Gastrocnemius medialis (tissue), 4 donors: Measurements from ENCODE around the gene LRFN2. TPM values are rescaled to one million over a fixed set of nuclear protein-coding genes. Genes with fewer than 3 reads are reported as not detected.

Experiments
- ATAC-seq, 2 donors: fragments of 150-250 bp; one replicate each; pipeline ENCODE4 v1.9.1; 2016
- DNase-seq, 2 donors: peaks; one replicate each; pipeline ENCODE4 v3.0.0-alpha.2; 2019
- H3K27ac ChIP-seq, 4 donors: fragments of 200-600 bp; sonication (generic); 1 replicate in 1 of 4; 2 replicates in 3 of 4; pipeline ENCODE4 v1.5.1; 2016 to 2018; ENCODE audit warnings: mild to moderate bottlenecking in 2 of 4, moderate library complexity in 1 of 4
- H3K27me3 ChIP-seq, 3 donors: fragments of 200-600 bp; sonication (generic) in 2 of 3; 1 replicate in 1 of 3; 2 replicates in 2 of 3; pipeline versions ENCODE4 v1.5.1 to v1.6.0; 2016 to 2019; ENCODE audit warnings: mild to moderate bottlenecking in 1 of 3, moderate library complexity in 1 of 3
- H3K36me3 ChIP-seq, 2 donors: fragments of 200-600 bp; sonication (generic) in 1 of 2; one replicate each; pipeline ENCODE4 v1.5.1; 2017 to 2018
- H3K4me1 ChIP-seq, 2 donors: fragments of 200-600 bp; sonication (generic) in 1 of 2; one replicate each; pipeline ENCODE4 v1.5.1; 2016 to 2017; ENCODE audit warnings: mild to moderate bottlenecking in 2 of 2
- H3K4me3 ChIP-seq, 4 donors: fragments of 200-600 bp; sonication (generic) in 3 of 4; 1 replicate in 1 of 4; 2 replicates in 3 of 4; pipeline ENCODE4 v1.5.1; 2016 to 2019; ENCODE audit warnings: mild to moderate bottlenecking in 2 of 4
- H3K9me3 ChIP-seq, 3 donors: fragments of 200-600 bp; sonication (generic) in 2 of 3; 1 replicate in 1 of 3; 2 replicates in 2 of 3; pipeline ENCODE4 v1.5.1; 2016 to 2019
- POLR2A ChIP-seq, 2 donors: fragments of 450-650 bp; IDR thresholded peaks; one replicate each; pipeline ENCODE4 v1.6.1; 2017; ENCODE audit warnings: antibody characterized with exemption in 2 of 2, mild to moderate bottlenecking in 2 of 2, moderate library complexity in 2 of 2
- in situ Hi-C, 4 donors: fragments of 200-750 bp; cut with MboI; loops; one replicate each; pipeline versions ENCODE4 v1.15.0 to v1.8.0; 2017; ENCODE audit warnings: low sequenced_read_pairs in 4 of 4
- intact Hi-C: fragments of 100-400 bp; cut with DNase I; formaldehyde crosslinking; loops from one replicate; pipeline ENCODE4 v1.15.1; 2023; ENCODE audit warnings: low total_unique reads
- total RNA-seq, 4 donors: library from RNA; depleted of rRNA; stranded (reverse); fragments of >200 nt; gene quantifications; one replicate each; pipeline versions ENCODE4 v1.1.0 to v1.2.3, GENCODE V29; 2016
- TF ChIP-seq, protein P1 (sequence below), 5 experiments: fragments of 450-650 bp in 3 of 5; fragments of 200-600 bp in 2 of 5; sonication (generic) in 2 of 5; IDR thresholded peaks in 4 of 5; conservative IDR thresholded peaks in 1 of 5; 1 replicate in 4 of 5; 2 replicates in 1 of 5; pipeline ENCODE4 v1.5.1; 2016 to 2019; ENCODE audit warnings: antibody characterized with exemption in 5 of 5, mild to moderate bottlenecking in 3 of 5, moderate library complexity in 3 of 5

LRFN2 gene
- total RNA-seq, 4 donors from 2014 or later, result not detected

DNA sequence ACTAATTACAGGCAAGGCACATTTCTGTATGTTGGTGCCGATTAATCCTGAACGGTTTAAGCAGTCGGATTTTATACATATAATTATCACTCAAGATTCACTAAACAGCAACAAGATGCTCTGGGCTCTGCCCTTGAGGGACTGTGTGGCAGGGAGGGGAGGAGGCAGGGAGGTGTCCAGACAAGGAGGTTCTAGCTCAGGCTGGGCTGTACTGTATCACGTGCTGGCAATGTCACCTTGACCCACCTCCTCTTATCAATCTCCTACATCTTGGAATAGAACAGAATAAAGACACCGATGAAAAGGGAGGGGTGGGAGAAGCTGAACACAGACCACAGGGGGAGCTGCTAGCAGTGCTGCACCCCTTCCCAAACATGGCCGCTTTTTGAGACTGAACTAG is 65.7 kb downstream of the LRFN2 start:
- H3K27me3 ChIP-seq, result peaks cover 0 to 4% (median 0%) of the 10 kb centered on the region in 3 donors
- H3K36me3 ChIP-seq, result no peaks in the 10 kb centered on the region
- DNase-seq, result no peak
- no peaks in the 10 kb centered on the region for H3K4me1 ChIP-seq
- H3K27ac ChIP-seq, result no peak overlapping the region
- no peaks in the 10 kb centered on the region for H3K9me3 ChIP-seq
- ATAC-seq, result no peak
- intact Hi-C loops (no loop called here), in situ Hi-C loops (no loop called here)
- TF ChIP-seq, protein P1, sequence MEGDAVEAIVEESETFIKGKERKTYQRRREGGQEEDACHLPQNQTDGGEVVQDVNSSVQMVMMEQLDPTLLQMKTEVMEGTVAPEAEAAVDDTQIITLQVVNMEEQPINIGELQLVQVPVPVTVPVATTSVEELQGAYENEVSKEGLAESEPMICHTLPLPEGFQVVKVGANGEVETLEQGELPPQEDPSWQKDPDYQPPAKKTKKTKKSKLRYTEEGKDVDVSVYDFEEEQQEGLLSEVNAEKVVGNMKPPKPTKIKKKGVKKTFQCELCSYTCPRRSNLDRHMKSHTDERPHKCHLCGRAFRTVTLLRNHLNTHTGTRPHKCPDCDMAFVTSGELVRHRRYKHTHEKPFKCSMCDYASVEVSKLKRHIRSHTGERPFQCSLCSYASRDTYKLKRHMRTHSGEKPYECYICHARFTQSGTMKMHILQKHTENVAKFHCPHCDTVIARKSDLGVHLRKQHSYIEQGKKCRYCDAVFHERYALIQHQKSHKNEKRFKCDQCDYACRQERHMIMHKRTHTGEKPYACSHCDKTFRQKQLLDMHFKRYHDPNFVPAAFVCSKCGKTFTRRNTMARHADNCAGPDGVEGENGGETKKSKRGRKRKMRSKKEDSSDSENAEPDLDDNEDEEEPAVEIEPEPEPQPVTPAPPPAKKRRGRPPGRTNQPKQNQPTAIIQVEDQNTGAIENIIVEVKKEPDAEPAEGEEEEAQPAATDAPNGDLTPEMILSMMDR (IDR thresholded peaks at IDR 0.05 in 4 of 5, conservative IDR thresholded peaks at IDR 0.05 in 1 of 5), result no peak
- TF ChIP-seq POLR2A (IDR thresholded peaks at IDR 0.05), result no peak
- H3K4me3 ChIP-seq, result no peak overlapping the region

DNA sequence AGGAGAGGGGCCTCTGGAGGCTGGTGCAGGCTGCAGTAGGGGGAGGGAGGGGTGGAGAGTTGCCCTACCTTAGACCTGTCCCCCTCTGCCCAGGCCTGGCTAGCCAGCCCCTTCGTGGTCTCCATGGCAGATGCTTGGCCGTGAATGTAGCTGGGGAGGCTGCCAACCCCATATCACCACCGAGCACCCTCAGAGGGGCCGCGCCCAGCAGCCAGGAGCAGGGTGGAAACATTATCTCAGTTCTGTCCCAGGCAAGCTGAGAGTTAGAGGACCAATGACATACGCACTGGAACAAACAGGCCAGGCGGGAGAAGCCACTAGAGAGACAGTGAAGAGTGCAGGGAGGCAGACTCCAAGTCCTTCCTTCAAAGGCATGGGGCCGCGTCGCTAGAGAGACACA is 66.5 kb downstream of the LRFN2 start:
- Histone ChIP-seq H3K27me3 (peaks cover 0 to 4% (median 0%) of the 10 kb centered on the region in 3 donors), H3K9me3 (no peaks in the 10 kb centered on the region), H3K36me3 (no peaks in the 10 kb centered on the region), H3K4me3 (no peak overlapping the region), H3K4me1 (no peaks in the 10 kb centered on the region), H3K27ac (no peak overlapping the region)
- intact Hi-C loops, result no loop called here
- in situ Hi-C loops, result no loop called here
- no peak for TF ChIP-seq POLR2A (IDR thresholded peaks at IDR 0.05)
- TF ChIP-seq, protein P1 (IDR thresholded peaks at IDR 0.05 in 4 of 5, conservative IDR thresholded peaks at IDR 0.05 in 1 of 5), result no peak
- no peak for ATAC-seq
- DNase-seq, result no peak

DNA sequence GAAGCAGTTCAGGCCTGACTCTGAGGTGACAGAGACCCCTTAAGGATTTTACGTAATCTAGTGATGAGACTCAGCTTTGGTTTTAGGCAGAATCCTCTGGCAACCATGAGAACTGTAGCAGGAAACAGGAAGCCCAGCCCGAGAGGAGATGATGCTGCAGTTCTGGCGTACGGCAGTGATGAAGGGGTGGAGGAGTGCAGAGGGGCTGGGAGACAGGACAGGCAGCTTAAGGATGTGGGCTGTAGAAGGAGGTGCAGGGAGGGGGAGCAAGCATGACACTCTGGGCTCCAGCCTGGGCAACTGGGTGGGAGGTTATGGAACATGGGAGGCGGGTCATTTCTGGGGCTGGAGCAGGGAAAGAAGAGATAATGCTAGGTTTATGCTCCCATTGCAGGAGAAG is 67.1 kb downstream of the LRFN2 start:
- Histone ChIP-seq H3K27ac (no peak overlapping the region), H3K36me3 (no peaks in the 10 kb centered on the region), H3K27me3 (peaks cover 0 to 4% (median 0%) of the 10 kb centered on the region in 3 donors), H3K4me3 (no peak overlapping the region), H3K4me1 (no peaks in the 10 kb centered on the region), H3K9me3 (no peaks in the 10 kb centered on the region)
- TF ChIP-seq, protein P1 (IDR thresholded peaks at IDR 0.05 in 4 of 5, conservative IDR thresholded peaks at IDR 0.05 in 1 of 5), result no peak
- no peak for TF ChIP-seq POLR2A (IDR thresholded peaks at IDR 0.05)
- in situ Hi-C loops (no loop called here), intact Hi-C loops (no loop called here)
- ATAC-seq, result no peak
- DNase-seq, result no peak

DNA sequence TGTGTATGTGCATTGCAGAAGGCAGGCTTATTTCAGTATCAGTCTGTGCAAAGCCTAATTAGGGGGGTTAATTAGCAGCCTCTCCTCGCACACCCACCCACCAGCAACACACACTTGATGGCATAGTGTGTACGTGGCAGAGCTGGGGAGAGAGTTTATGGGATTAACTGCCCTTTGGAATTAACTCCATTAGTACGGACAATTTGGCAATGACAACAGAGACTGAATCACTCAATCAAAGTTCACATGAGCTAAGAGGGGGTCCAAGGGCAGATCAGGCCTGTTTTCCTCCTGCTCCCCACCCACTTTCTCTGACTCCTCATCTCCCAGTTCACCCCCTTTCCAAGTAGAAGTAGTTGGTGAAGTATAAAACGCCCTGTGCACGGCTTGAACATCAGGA is 69.5 kb downstream of the LRFN2 start:
- intact Hi-C loops, result no loop called here
- Histone ChIP-seq H3K4me1 (no peaks in the 10 kb centered on the region), H3K36me3 (no peaks in the 10 kb centered on the region), H3K4me3 (no peak overlapping the region), H3K27me3 (peaks cover 0 to 4% (median 0%) of the 10 kb centered on the region in 3 donors), H3K27ac (no peak overlapping the region), H3K9me3 (no peaks in the 10 kb centered on the region)
- in situ Hi-C loops, result no loop called here
- no peak for ATAC-seq
- DNase-seq, result no peak
- TF ChIP-seq POLR2A (IDR thresholded peaks at IDR 0.05), result no peak
- TF ChIP-seq, protein P1 (IDR thresholded peaks at IDR 0.05 in 4 of 5, conservative IDR thresholded peaks at IDR 0.05 in 1 of 5), result no peak

GRCh38 chr6:40516429-40516828 is 70.7 kb downstream of the LRFN2 start:
- intact Hi-C loops, result no loop called here

More at GRCh38 chr6:40516429-40516828, 70.7 kb downstream of the LRFN2 start:
- H3K27me3 ChIP-seq, result peaks cover 0 to 4% (median 0%) of the 10 kb centered on the region in 3 donors
- DNase-seq (no peak), ATAC-seq (no peak)
- in situ Hi-C loops, result no loop called here
- no peaks in the 10 kb centered on the region for H3K36me3 ChIP-seq
- no peak overlapping the region for H3K4me3 ChIP-seq
- H3K9me3 ChIP-seq, result no peaks in the 10 kb centered on the region
- H3K4me1 ChIP-seq, result no peaks in the 10 kb centered on the region
- TF ChIP-seq, protein P1 (IDR thresholded peaks at IDR 0.05 in 4 of 5, conservative IDR thresholded peaks at IDR 0.05 in 1 of 5), result no peak
- no peak for TF ChIP-seq POLR2A (IDR thresholded peaks at IDR 0.05)
- no peak overlapping the region for H3K27ac ChIP-seq
